ENCODE results near the gene CYP4F22. TPM values are rescaled to one million over a fixed set of nuclear protein-coding genes. Genes with fewer than 3 reads are reported as not detected.
A peak's percentile ranks its signal among the peaks of the same experiment; 100 is the strongest.

Gene CYP4F22
- total and polyA plus RNA-seq, 9 of the 15 experiments (the other 6 are each of a cell fraction or from before 2014, with no cell fraction given), result not detected

- Histone ChIP-seq H3K27ac (ENCODE audit: extremely low read depth, low read depth, low read length) (no peak within 1 kb of the TSS), H2AFZ (ENCODE audit: low read depth, low read length) (no peak within 1 kb of the TSS), H3K36me3 (ENCODE audit: control insufficient read depth, insufficient read depth, low read length) (no peaks in the 10 kb centered on the region), H3K79me2 (ENCODE audit: control insufficient read depth, insufficient read depth, low read length) (no peaks in the 10 kb centered on the region), H3K4me3 (no peak within 1 kb of the TSS), H3K9me3 (replicated peaks; ENCODE audit: control insufficient read depth, insufficient read depth, low read depth, low read length) (no peaks in the 10 kb centered on the region), H3K27me3 (ENCODE audit: control insufficient read depth in 2 of 2, insufficient read depth in 2 of 2, low read length in 2 of 2) (peaks cover 3 to 25% of the 10 kb centered on the region in 2 experiments; a peak in 2 of 5 replicates), H4K20me1 (replicated peaks; ENCODE audit: control insufficient read depth, insufficient read depth, low read length) (no peaks in the 10 kb centered on the region), H3K9ac (ENCODE audit: insufficient read depth in 1 of 2, low read depth in 2 of 2, low read length in 2 of 2) (no peak within 1 kb of the TSS; a peak in 1 of 4 replicates), H3K4me1 (replicated peaks in 1 of 2; ENCODE audit: control insufficient read depth in 2 of 2, insufficient read depth in 2 of 2, low read length in 2 of 2) (peaks cover 3 to 9% of the 10 kb centered on the region in 2 experiments; a peak in 4 of 5 replicates), H3K9me1 (ENCODE audit: control insufficient read depth, insufficient read depth, low read length) (no peaks in the 10 kb centered on the region), H3K4me2 (ENCODE audit: insufficient read depth, low read length) (no peak within 1 kb of the TSS)
- CTCF ChIA-PET (ENCODE audit: low intra/inter-chr PET ratio), result no interaction called here
- FAIRE-seq, result no peak
- in situ Hi-C loops (cut with MboI), result no loop called here
- intact Hi-C loops (cut with micrococcal nuclease), result no loop called here
- no peak for DNase-seq (ENCODE audit: extremely low read depth in 1 of 4, low spot score in 3 of 4)
- no TSS peak for BruUV-seq (replicated peaks)
- POLR2A ChIA-PET, result no interaction called here
- no peak; the same call in 2 of the 3 replicates for ATAC-seq
- 11% methylated on average over 14 of the region's 17 CpGs for WGBS (ENCODE audit: insufficient coverage, low coverage, missing lambda C conversion rate)
- TF ChIP-seq STAT6 (CRISPR knock-in tag; IDR thresholded peaks at IDR 0.05), result no peak
- TF ChIP-seq, protein P1, sequence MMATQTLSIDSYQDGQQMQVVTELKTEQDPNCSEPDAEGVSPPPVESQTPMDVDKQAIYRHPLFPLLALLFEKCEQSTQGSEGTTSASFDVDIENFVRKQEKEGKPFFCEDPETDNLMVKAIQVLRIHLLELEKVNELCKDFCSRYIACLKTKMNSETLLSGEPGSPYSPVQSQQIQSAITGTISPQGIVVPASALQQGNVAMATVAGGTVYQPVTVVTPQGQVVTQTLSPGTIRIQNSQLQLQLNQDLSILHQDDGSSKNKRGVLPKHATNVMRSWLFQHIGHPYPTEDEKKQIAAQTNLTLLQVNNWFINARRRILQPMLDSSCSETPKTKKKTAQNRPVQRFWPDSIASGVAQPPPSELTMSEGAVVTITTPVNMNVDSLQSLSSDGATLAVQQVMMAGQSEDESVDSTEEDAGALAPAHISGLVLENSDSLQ (IDR thresholded peaks at IDR 0.05), result no peak
- TF ChIP-seq RBM25 (IDR thresholded peaks at IDR 0.05; ENCODE audit: low read depth, low read length, severe bottlenecking), result peak; percentile 48
- TF ChIP-seq C11orf30 (IDR thresholded peaks at IDR 0.05; ENCODE audit: low read depth), result peak; percentile 74
- no peak for TF ChIP-seq RERE (CRISPR knock-in tag; IDR thresholded peaks at IDR 0.05; ENCODE audit: borderline replicate concordance)
- no peak for TF ChIP-seq ZNF395 (CRISPR knock-in tag; IDR thresholded peaks at IDR 0.05)
- TF ChIP-seq MAFK (IDR thresholded peaks at IDR 0.05; ENCODE audit: low read length), result peak; percentile 23; the same call in 1 of the 2 replicates
- no peak for TF ChIP-seq NR1H2 (CRISPR knock-in tag; IDR thresholded peaks at IDR 0.05)
- no peak for TF ChIP-seq MCM2 (IDR thresholded peaks at IDR 0.05; ENCODE audit: low read depth)
Observed at GRCh38 chr19:15464394-15465385, 43.6 kb upstream of the CYP4F22 start, which contains the start of gene RASAL3. Gene RASAL3, minus strand, starts transcription at chr19:15464544. Its CDS starts 186 bp downstream, at chr19:15464358.

All from K562 (cell line).